IMR-90 (cell line): ENCODE measurements around the gene EML3. TPM values are rescaled to one million over a fixed set of nuclear protein-coding genes. Genes with fewer than 3 reads are reported as not detected.

Experiments
- ATAC-seq: fragments of 200-7000 bp; cut with Tn5 transposase; 2 replicates; pipeline ENCODE4 v1.9.1; 2020; ENCODE audit warnings: low read depth, mild to moderate bottlenecking, moderate library complexity
- BruUV-seq: library from RNA; stranded (reverse); fragments of 400-500 nt; replicated peaks from 2 replicates; lab custom pipeline; 2021; lab: Mats Ljungman, UMichigan
- CTCF ChIA-PET: fragments of 300-600 bp; formaldehyde crosslinking; extraction: SDS; loops from one replicate; lab custom pipeline; 2021; ENCODE audit warnings: antibody characterized with exemption; lab: Yijun Ruan, JAX
- POLR2A ChIA-PET: fragments of 300-600 bp; sonication (Branson Sonifier 250); formaldehyde crosslinking; loops from one replicate; lab custom pipeline; 2022; ENCODE audit warnings: antibody characterized with exemption; ENCODE audit not compliant: unreplicated experiment; lab: Charles Lee
- DNase-seq: peaks from one replicate; pipeline ENCODE4 v3.0.0; 2013
- H2AFZ ChIP-seq: replicated peaks from 2 replicates; pipeline ENCODE3; 2013; ENCODE audit warnings: low read length, mild to moderate bottlenecking; ENCODE audit not compliant: poor library complexity
- H2AK5ac ChIP-seq: 2 replicates; pipeline ENCODE4 v1.6.1; 2013; ENCODE audit warnings: low read depth, low read length, inconsistent platforms
- H2AK9ac ChIP-seq: replicated peaks from 2 replicates; pipeline ENCODE3; 2013; ENCODE audit warnings: mild to moderate bottlenecking, low read depth, low read length, moderate library complexity; ENCODE audit not compliant: poor library complexity
- H2BK120ac ChIP-seq: 2 replicates; pipeline ENCODE4 v1.6.1; 2013; ENCODE audit warnings: low read depth, low read length, inconsistent platforms
- H2BK15ac ChIP-seq: 3 replicates; pipeline ENCODE4 v1.6.1; 2013; ENCODE audit warnings: low read depth, low read length, inconsistent platforms
- H2BK20ac ChIP-seq: 2 replicates; pipeline ENCODE4 v1.6.1; 2013; ENCODE audit warnings: low read depth, mild to moderate bottlenecking, inconsistent platforms, low read length, moderate library complexity
- H2BK5ac ChIP-seq: 2 replicates; pipeline ENCODE4 v1.6.1; 2013; ENCODE audit warnings: mild to moderate bottlenecking, low read depth, low read length, inconsistent platforms; ENCODE audit not compliant: poor library complexity, severe bottlenecking
- H3K14ac ChIP-seq: replicated peaks from 2 replicates; pipeline ENCODE4 v1.6.1; 2013; ENCODE audit warnings: low read depth, low read length, inconsistent platforms
- H3K18ac ChIP-seq: 2 replicates; pipeline ENCODE4 v1.6.1; 2013; ENCODE audit warnings: low read depth, low read length, control low read depth
- H3K23ac ChIP-seq: 2 replicates; pipeline ENCODE4 v1.6.1; 2013; ENCODE audit warnings: low read depth, low read length, inconsistent platforms
- H3K27ac ChIP-seq: 2 replicates; pipeline ENCODE4 v1.5.1; 2013; ENCODE audit warnings: mild to moderate bottlenecking, control low read depth, low read length; ENCODE audit not compliant: insufficient read depth
- H3K27me3 ChIP-seq: 2 replicates; pipeline ENCODE4 v1.6.1; 2013; ENCODE audit warnings: low read length; ENCODE audit not compliant: control insufficient read depth, insufficient read depth
- H3K36me3 ChIP-seq: 2 replicates; pipeline ENCODE4 v1.6.1; 2013; ENCODE audit warnings: low read length, mixed read lengths; ENCODE audit not compliant: control insufficient read depth, insufficient read depth
- H3K4ac ChIP-seq: 2 replicates; pipeline ENCODE4 v1.6.1; 2013; ENCODE audit warnings: low read depth, low read length, inconsistent platforms
- H3K4me1 ChIP-seq: 2 replicates; pipeline ENCODE4 v1.6.1; 2013; ENCODE audit warnings: low read length, mixed read lengths; ENCODE audit not compliant: control insufficient read depth, insufficient read depth
- H3K4me2 ChIP-seq: 2 replicates; pipeline ENCODE4 v1.6.1; 2013; ENCODE audit warnings: low read depth, mild to moderate bottlenecking, control low read depth, low read length, moderate library complexity
- H3K4me3 ChIP-seq: 2 replicates; pipeline ENCODE4 v1.5.1; 2013; ENCODE audit warnings: low read depth, mild to moderate bottlenecking, control low read depth, low read length, moderate library complexity; ENCODE audit not compliant: insufficient read depth
- H3K56ac ChIP-seq: 2 replicates; pipeline ENCODE4 v1.6.1; 2013; ENCODE audit warnings: low read length, inconsistent platforms; ENCODE audit not compliant: insufficient read depth; ENCODE audit errors: extremely low read depth
- H3K79me1 ChIP-seq, 2 experiments: 2 replicates each; pipeline ENCODE4 v1.6.1; 2013; ENCODE audit warnings: low read length in 2 of 2, inconsistent platforms in 1 of 2, low read depth in 1 of 2
- H3K9ac ChIP-seq: 2 replicates; pipeline ENCODE4 v1.6.1; 2013; ENCODE audit warnings: low read depth, low read length, control low read depth
- H3K9me1 ChIP-seq: 2 replicates; pipeline ENCODE4 v1.6.1; 2013; ENCODE audit warnings: low read length, inconsistent platforms; ENCODE audit not compliant: insufficient read depth
- H3K9me3 ChIP-seq: 2 replicates; pipeline ENCODE4 v1.6.1; 2013; ENCODE audit warnings: low read length; ENCODE audit not compliant: control insufficient read depth, insufficient read depth
- H4K20me1 ChIP-seq: 2 replicates; pipeline ENCODE4 v1.6.1; 2013; ENCODE audit warnings: low read length, inconsistent platforms; ENCODE audit not compliant: insufficient read depth
- H4K5ac ChIP-seq: 2 replicates; pipeline ENCODE4 v1.6.1; 2013; ENCODE audit warnings: mild to moderate bottlenecking, low read depth, low read length, control low read depth
- H4K8ac ChIP-seq, 2 experiments: 2 replicates each; pipeline ENCODE4 v1.6.1; 2013; ENCODE audit warnings: low read depth in 2 of 2, low read length in 2 of 2, control low read depth in 1 of 2, inconsistent platforms in 1 of 2
- H4K91ac ChIP-seq: 2 replicates; pipeline ENCODE4 v1.6.1; 2013; ENCODE audit warnings: low read depth, low read length, inconsistent platforms; ENCODE audit not compliant: insufficient read depth
- FOS ChIP-seq: fragments of 150-350 bp; IDR thresholded peaks from 2 replicates; pipeline ENCODE4 v1.6.1; 2016; ENCODE audit warnings: low read depth, low read length
- MAZ ChIP-seq: IDR thresholded peaks from 2 replicates; pipeline ENCODE4 v1.6.1; 2012; ENCODE audit warnings: low read depth, mild to moderate bottlenecking, low read length, improper control_type of control experiment, moderate library complexity, borderline replicate concordance
- MXI1 ChIP-seq: IDR thresholded peaks from 2 replicates; pipeline ENCODE4 v1.6.1; 2012; ENCODE audit warnings: low read depth, mild to moderate bottlenecking, low read length, moderate library complexity, borderline replicate concordance
- RCOR1 ChIP-seq: IDR thresholded peaks from 2 replicates; pipeline ENCODE4 v1.6.1; 2012; ENCODE audit warnings: mild to moderate bottlenecking, low read length, improper control_type of control experiment; ENCODE audit not compliant: insufficient replicate concordance
- WGBS, 2 experiments: methylation state at CpG; one replicate each; pipeline versions ENCODE4 v1.1.5 to v1.1.7; 2013; ENCODE audit warnings: missing lambda C conversion rate in 2 of 2; ENCODE audit not compliant: insufficient read length in 1 of 2; ENCODE audit errors: extremely low coverage in 2 of 2; 5-methylcytosine and 5-hydroxymethylcytosine counted together
- dilution Hi-C: fragments of 300-500 bp; cut with HindIII; formaldehyde crosslinking; loops from one replicate; pipeline ENCODE4 v1.14.3; 2018; ENCODE audit warnings: low sequenced_read_pairs; ENCODE audit not compliant: unreplicated experiment
- in situ Hi-C: fragments of 300-500 bp; cut with MboI; formaldehyde crosslinking; loops from 3 replicates; pipeline ENCODE4 v1.14.3; 2019; ENCODE audit warnings: low sequenced_read_pairs, inconsistent platforms, mixed read lengths
- intact Hi-C: fragments of 100-400 bp; cut with micrococcal nuclease; formaldehyde crosslinking; loops from 2 replicates; pipeline ENCODE4 v1.10.0; 2022
- polyA plus RNA-seq, 3 experiments: library from polyadenylated mRNA; depleted of rRNA; stranded (reverse); fragments of >200 nt; gene quantifications; 2 replicates each; pipeline ENCODE4 v1.2.3, GENCODE V29; 2012; ENCODE audit warnings: low replicate concordance in 1 of 3
- total RNA-seq: library from RNA; depleted of rRNA; stranded (reverse); fragments of >200 nt; gene quantifications from 2 replicates; pipeline ENCODE4 v1.2.3, GENCODE V29; 2012

The EML3 gene
- total and polyA plus RNA-seq, 2 of the 4 experiments (the other 2 are of a cell fraction), result 5.0 to 24.7 TPM

- 0 out of 2 replicates have a peak, but pooled peaks have one; percentile 21 for TF ChIP-seq MXI1
- no peak; the same call in 1 of the 2 replicates for TF ChIP-seq FOS
- TF ChIP-seq MAZ, result peak; percentile 16; the same call in 1 of the 2 replicates
- peak; percentile 17 for TF ChIP-seq RCOR1
- peak; percentile 19 for ATAC-seq
- Histone ChIP-seq H2AK5ac (peak overlapping the region; percentile 99), H2BK120ac (peak overlapping the region; percentile 99), H3K27ac (peak overlapping the region; percentile 97), H2BK5ac (peak overlapping the region; percentile 99), H4K91ac (peak overlapping the region; percentile 99), H4K20me1 (peaks cover 21% of the 10 kb centered on the region), H2BK20ac (peak overlapping the region; percentile 99), H4K5ac (peak overlapping the region; percentile 82), H3K79me1 (peaks cover 12 to 56% of the 10 kb centered on the region in 2 experiments; a peak in 3 of 4 replicates), H3K4ac (peak overlapping the region; percentile 98), H3K56ac (peak overlapping the region; percentile 99), H2AK9ac (peak overlapping the region; percentile 96), H4K8ac (peak overlapping the region; percentile 93 to 99), H3K9me1 (peaks cover 27% of the 10 kb centered on the region), H3K4me3 (peak overlapping the region; percentile 26; the same call in 1 of the 2 replicates), H3K4me2 (peak overlapping the region; percentile 93), H3K36me3 (peaks cover 7% of the 10 kb centered on the region), H3K18ac (peak overlapping the region; percentile 93), H2AFZ (peak overlapping the region; percentile 92), H3K27me3 (no peaks in the 10 kb centered on the region), H3K23ac (peak overlapping the region; percentile 100), H3K4me1 (peaks cover 38% of the 10 kb centered on the region), H3K14ac (peak overlapping the region; percentile 97), H3K9me3 (no peaks in the 10 kb centered on the region), H3K9ac (peak overlapping the region; percentile 66), H2BK15ac (peak overlapping the region; percentile 92)
- peak; percentile 92 for DNase-seq
- BruUV-seq, result no TSS peak
- POLR2A ChIA-PET, result interaction anchor here (2.0 kb wide), 1 partner anchor 10 kb away, joined by 16 read pairs; no protein-coding TSS in a partner anchor
- dilution Hi-C loops (no loop called here), intact Hi-C loops (no loop called here), in situ Hi-C loops (loop anchor here (5.0 kb wide), 1 partner anchor 132 kb away; no protein-coding TSS in a partner anchor)
- CTCF ChIA-PET, result interaction anchor here (3.0 to 3.1 kb wide), 2 partner anchors 11 to 129 kb away, joined by 13 to 23 read pairs; no protein-coding TSS in a partner anchor
- no CpG with 5 or more reads among the region's 8 CpGs for WGBS, 2 experiments
Measured at GRCh38 chr11:62553839-62554361, 58.7 kb downstream of the EML3 start.
